MG63 (cell line): ENCODE data around the gene DOCK10. TPM values are rescaled to one million over a fixed set of nuclear protein-coding genes. Genes with fewer than 3 reads are reported as not detected.

Experiments
- DNase-seq: peaks from one replicate; pipeline ENCODE4 v3.0.0-alpha.2; 2020
- H3K27me3 ChIP-seq: fragments of 250-450 bp; sonication (Bioruptor Pico); 2 replicates; pipeline ENCODE4 v1.5.1; 2020; ENCODE audit warnings: mild to moderate bottlenecking, moderate library complexity
- H3K36me3 ChIP-seq: fragments of 250-450 bp; sonication (Bioruptor Pico); 2 replicates; pipeline ENCODE4 v1.5.1; 2020; ENCODE audit warnings: mild to moderate bottlenecking, moderate library complexity
- H3K4me3 ChIP-seq: fragments of 250-450 bp; sonication (Bioruptor Pico); 2 replicates; pipeline ENCODE4 v1.5.1; 2020; ENCODE audit warnings: mild to moderate bottlenecking, moderate library complexity
- H3K9me3 ChIP-seq: fragments of 250-450 bp; sonication (Bioruptor Pico); 2 replicates; pipeline ENCODE4 v1.5.1; 2020; ENCODE audit warnings: mild to moderate bottlenecking, moderate library complexity
- total RNA-seq: library from RNA; depleted of rRNA; stranded (reverse); fragments of >200 nt; shearing (Covaris generic); gene quantifications from 2 replicates; pipeline ENCODE4 v1.2.3, GENCODE V29; 2014; ENCODE audit warnings: low replicate concordance

Gene DOCK10
- total RNA-seq, 1 experiment from 2014 or later: 10.1 TPM

DNA sequence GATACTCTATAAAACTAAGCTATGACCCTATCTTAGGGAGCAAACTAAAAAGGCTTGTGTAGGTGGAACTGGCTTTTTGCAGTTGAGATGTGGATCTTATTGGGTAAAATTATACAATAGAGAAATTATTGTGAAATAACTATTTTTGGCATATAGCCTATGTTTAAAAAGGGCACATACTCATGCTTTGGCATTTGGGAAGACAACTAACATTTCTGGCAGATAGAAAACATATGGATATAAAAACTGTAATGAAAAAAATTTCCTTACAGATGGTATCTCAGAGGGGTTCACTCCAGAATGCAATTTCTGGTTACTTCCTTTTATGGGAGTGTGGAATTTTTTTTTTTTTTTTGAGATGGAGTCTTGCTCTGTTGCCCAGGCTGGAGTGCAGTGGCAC, 206.0 kb downstream of the DOCK10 start:
- no peaks in the 10 kb centered on the region for H3K27me3 ChIP-seq
- peaks cover 6% of the 10 kb centered on the region for H3K36me3 ChIP-seq
- DNase-seq: no peak
- H3K4me3 ChIP-seq: no peak overlapping the region
- H3K9me3 ChIP-seq: no peaks in the 10 kb centered on the region

DNA sequence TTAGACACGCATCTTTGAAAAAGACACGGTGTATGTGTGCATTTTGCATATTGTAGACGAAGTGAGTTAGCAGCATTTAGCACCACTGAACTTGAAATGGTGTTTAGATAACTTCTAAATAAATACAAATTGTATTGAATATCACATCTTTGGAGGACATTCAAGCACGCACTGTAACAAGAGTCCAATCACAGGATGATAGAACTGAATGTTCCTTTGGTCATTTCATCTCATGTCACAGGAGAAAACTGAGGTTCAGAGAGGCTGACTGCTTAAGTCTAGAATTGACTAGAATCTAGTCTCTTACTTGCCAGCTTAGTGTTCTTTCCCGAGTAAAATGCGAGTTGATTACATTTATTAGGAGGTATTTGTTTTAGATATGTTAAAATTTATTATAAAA, 206.9 kb downstream of the DOCK10 start:
- no peaks in the 10 kb centered on the region for H3K27me3 ChIP-seq
- H3K4me3 ChIP-seq: no peak overlapping the region
- peaks cover 6% of the 10 kb centered on the region for H3K36me3 ChIP-seq
- H3K9me3 ChIP-seq: no peaks in the 10 kb centered on the region
- DNase-seq: no peak

DNA sequence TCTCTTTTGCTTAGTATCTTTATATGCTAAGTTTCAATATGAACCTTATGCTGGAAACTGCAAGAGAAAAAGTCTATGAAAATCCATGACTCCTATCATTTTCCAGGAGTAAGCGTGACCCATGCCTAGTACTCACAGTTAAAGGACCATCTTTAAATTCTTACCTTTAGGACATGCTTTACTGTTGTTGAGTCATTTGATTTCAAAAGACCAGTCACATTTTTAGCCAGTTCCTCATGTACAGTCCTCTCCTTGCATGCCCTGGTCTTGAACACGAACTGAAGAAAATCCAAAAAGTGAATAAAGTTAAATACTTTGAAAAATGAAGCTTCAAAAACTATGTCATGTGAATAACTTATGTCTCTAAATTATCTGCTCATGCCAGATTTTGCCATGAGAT, 208.3 kb downstream of the DOCK10 start:
- no peak for DNase-seq
- peaks cover 7% of the 10 kb centered on the region for H3K36me3 ChIP-seq
- no peak overlapping the region for H3K4me3 ChIP-seq
- H3K9me3 ChIP-seq: no peaks in the 10 kb centered on the region
- no peaks in the 10 kb centered on the region for H3K27me3 ChIP-seq

DNA sequence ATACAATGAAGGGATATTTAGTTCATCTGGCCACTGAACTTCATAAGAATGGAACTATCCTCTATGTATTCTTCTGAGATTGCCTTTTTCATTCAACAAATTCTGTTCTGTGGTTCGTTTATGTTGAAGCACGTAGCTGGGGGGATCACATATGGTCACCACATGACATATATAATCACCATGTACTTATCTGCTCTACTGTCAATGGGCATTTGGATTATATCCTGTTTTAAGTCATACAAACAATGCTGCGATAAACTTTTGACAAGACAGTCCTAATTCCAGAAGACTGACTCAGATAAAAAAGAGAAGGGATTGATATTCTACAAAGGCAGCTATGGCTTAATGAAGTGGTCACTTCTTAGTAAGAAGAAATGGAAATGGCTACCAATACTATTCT, 210.1 kb downstream of the DOCK10 start:
- H3K27me3 ChIP-seq: no peaks in the 10 kb centered on the region
- peaks cover 7% of the 10 kb centered on the region for H3K36me3 ChIP-seq
- DNase-seq: no peak
- no peak overlapping the region for H3K4me3 ChIP-seq
- H3K9me3 ChIP-seq: no peaks in the 10 kb centered on the region

DNA sequence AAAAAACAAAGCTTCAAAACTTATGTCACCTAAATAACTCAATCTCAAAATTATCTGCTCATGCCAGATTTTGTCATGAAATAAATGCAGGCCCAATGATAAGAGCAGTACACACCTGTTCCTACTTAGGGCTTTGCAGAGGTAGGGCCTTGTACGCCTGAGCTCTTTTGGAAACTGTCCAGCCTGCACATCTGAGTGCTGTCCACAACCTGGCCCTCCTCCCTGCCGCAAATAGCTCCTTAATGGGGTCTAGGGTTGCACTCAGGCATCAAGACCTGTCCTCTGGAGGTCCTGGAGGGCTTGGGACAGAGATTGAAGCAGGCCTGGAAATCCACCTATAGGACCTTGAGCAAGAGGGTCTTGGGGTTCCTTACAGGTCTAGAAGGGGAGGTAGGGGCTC, 210.7 kb downstream of the DOCK10 start:
- Histone ChIP-seq H3K27me3 (no peaks in the 10 kb centered on the region), H3K9me3 (no peaks in the 10 kb centered on the region), H3K4me3 (no peak overlapping the region), H3K36me3 (peaks cover 3% of the 10 kb centered on the region)
- DNase-seq: no peak

DNA sequence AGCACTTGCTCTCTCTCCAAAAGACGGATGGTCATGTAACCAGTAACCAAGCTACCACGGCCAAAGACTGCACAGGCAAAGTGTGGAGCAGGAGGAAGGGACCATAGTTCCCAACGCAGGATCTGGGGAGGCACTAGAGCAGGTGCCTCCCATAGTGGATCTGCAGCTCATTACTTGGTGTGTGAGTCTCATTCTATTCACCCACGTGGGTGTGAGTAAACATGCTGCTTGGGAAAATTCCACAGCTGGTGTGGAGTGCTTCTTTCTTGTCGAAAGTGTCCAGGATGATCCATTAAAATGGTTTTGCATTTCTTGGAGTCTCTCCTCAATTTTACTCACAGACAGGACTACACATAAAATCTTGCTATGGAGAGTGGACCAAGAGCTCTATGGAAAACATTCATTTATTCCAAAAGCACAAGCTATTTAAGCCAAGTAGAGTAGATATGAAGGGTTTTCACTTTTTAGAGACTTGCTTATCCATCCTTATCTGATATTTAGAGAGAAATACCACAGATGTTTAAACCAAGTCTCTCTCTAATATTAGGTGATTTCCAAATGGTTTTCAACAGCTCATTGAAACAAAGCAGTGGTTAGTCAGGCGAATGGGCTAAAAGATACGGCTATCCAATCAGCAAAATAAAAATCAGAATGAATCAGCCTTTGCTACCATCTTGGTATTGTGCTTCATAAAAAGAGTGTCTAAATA, 221.8 kb downstream of the DOCK10 start:
- Histone ChIP-seq H3K27me3 (no peaks in the 10 kb centered on the region), H3K9me3 (peaks cover 4% of the 10 kb centered on the region; the same call in 1 of the 2 replicates), H3K4me3 (no peak overlapping the region), H3K36me3 (peaks cover 18% of the 10 kb centered on the region)
- DNase-seq: no peak

DNA sequence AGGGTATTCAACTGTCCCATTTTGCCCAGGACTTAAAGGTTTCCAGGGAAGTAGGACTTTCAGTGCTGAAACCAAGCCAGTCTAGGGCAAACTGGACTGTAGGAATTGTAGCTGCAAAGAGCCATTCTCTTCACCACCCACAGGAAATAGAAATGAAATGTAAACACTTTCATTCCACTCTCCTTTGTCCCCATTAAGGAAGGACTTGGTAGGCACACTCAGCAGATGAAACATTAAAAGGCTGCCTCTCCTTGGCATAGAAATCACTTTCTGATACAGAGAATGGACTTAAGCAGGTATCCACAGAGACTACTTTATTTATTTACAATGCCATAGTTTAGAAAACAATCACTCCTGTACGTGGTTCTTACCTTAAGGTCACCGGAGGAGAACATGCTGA, 223.2 kb downstream of the DOCK10 start:
- H3K27me3 ChIP-seq: no peaks in the 10 kb centered on the region
- H3K9me3 ChIP-seq: peaks cover 4% of the 10 kb centered on the region; the same call in 1 of the 2 replicates
- DNase-seq: no peak
- H3K36me3 ChIP-seq: peaks cover 24% of the 10 kb centered on the region
- no peak overlapping the region for H3K4me3 ChIP-seq

DNA sequence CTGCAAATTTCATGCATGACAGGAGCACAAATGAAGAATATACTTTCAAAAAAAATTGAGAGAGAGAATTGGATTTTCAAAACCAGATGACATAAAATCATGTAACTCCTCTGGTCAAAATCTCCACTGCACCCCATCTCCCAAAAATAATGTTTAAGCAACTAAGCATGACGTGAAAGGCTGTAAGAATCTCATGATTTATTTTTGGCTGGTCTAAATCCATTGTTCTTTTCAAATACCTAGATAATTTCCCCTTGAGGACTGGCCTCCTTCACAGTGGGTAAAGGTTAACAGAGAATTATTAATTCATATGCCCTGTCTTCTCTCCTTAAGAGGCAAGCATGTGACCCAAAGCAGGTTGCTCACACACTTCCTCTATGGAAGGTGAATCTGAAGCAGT, 224.6 kb downstream of the DOCK10 start:
- Histone ChIP-seq H3K36me3 (peaks cover 24% of the 10 kb centered on the region), H3K9me3 (peaks cover 4% of the 10 kb centered on the region; the same call in 1 of the 2 replicates), H3K4me3 (no peak overlapping the region), H3K27me3 (no peaks in the 10 kb centered on the region)
- DNase-seq: no peak

DNA sequence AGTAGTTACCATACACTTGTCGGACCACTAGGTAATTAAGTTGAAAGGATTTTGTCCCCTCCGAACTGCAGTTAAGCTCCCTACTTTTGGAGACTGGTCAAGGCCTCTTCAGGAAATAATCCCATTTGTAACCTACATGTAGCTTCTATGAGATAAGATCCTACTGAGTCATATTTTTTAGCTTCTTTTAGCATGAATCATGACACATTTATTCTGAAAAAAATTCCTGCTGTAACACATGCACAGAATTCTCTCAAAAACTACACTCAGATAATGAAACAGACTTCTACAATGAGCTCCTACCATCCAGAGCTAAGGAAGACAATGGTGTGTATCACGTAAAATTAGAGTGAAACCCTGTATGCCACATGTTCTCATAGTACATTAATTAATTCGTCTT, 225.5 kb downstream of the DOCK10 start:
- Histone ChIP-seq H3K36me3 (peaks cover 24% of the 10 kb centered on the region), H3K9me3 (peaks cover 4% of the 10 kb centered on the region; the same call in 1 of the 2 replicates), H3K4me3 (no peak overlapping the region)

DNA sequence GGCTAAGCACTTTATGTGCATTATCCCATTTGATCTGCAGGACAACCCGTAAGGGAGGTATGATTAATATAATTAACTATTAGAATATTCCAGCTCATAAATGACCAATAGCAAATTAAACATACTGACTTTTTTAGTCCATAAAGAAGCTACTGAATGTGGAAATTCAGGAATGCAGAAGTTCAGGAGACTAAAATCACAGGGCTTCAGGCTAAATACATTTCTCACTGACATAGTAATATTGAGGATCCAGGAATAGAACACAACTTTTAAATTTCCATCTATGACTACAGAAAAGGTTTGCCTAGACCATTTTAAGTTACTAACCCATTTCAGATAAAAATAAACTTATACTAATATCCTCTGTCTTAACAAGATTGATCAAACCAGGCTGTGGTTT, 228.7 kb downstream of the DOCK10 start:
- Histone ChIP-seq H3K36me3 (peaks cover 21% of the 10 kb centered on the region), H3K27me3 (no peaks in the 10 kb centered on the region), H3K9me3 (peaks cover 4% of the 10 kb centered on the region; the same call in 1 of the 2 replicates), H3K4me3 (no peak overlapping the region)
- DNase-seq: no peak

More for the DNA sequence above, 225.5 kb downstream of the DOCK10 start:
- H3K27me3 ChIP-seq: no peaks in the 10 kb centered on the region
- no peak for DNase-seq

DNA sequence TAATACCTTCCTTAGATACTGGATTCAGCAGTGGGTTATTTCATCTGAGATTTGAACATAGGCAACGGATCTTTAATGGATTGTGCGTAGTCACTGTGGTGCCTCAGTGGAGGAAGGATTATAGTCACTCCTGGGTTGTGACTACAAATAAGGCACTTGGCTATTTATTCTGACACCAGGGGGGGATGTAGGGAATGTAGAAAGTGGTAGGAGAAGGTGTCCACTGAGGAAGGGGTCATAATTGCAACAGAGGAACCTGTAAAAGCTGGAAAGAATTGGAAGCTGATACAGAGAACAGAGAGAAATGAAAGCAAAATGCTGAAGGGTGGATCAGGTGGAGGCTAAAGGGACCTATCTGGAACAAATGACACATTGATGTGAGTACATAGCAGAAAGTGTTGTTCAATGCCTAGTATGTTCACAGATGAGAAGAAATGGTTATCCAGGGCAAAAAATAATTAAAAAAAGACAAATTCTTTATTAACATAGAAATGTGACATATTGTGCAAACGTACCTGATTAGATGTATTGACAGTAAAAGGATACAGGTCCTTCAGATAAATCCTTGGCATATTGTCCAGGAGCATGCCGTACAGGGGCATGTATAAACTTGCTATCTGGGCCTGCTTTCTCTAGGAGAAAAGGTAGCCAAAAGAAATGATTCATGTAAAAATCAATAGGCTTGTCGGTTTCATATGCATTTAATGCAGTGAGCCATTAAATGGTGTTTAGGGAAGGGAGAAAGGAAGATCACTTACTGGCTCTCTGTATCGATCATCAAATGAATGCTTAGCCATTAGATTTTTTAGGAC, 234.9 kb downstream of the DOCK10 start:
- no peaks in the 10 kb centered on the region for H3K27me3 ChIP-seq
- no peaks in the 10 kb centered on the region for H3K9me3 ChIP-seq
- no peak overlapping the region for H3K4me3 ChIP-seq
- no peak for DNase-seq
- H3K36me3 ChIP-seq: peaks cover 25% of the 10 kb centered on the region

DNA sequence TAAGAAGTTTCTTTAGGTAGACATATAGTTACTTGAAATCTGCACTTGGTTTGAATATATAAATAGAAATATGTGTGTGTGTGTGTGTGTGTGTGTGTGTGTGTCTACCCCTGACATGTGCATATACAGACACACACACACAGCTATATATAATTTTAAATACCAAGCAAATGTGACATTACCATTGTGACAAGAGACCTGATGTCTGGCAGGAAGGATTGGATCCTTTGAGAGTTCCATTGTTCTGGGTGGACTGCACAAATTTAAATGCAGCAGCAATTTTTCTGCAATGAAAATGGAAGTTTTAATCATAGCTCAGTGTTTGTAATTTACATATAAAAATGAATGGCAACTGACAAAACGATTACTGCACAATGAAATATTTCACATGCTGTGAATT, 238.3 kb downstream of the DOCK10 start:
- Histone ChIP-seq H3K9me3 (no peaks in the 10 kb centered on the region), H3K4me3 (no peak overlapping the region), H3K36me3 (peaks cover 32% of the 10 kb centered on the region), H3K27me3 (no peaks in the 10 kb centered on the region)
- no peak for DNase-seq

DNA sequence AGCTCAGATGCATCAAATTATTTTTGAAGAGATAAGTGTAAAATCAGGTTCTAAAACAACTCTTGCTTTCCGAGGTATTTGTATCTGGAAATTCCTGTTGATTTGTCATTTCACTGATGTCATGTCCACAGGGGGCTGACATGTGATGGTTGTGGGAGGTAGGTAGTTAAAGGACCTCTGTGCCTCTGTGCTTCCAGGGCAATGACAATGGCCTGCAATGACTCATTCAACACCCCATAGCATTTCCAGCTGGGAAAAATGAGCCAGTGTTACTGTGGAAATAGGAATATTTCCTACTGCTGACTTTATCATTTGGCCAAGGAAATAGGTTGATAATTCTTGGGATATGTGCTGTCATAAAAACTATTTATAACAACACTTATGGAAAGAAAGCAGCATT, 239.9 kb downstream of the DOCK10 start:
- Histone ChIP-seq H3K9me3 (no peaks in the 10 kb centered on the region), H3K27me3 (no peaks in the 10 kb centered on the region), H3K36me3 (peaks cover 40% of the 10 kb centered on the region), H3K4me3 (no peak overlapping the region)
- DNase-seq: no peak

DNA sequence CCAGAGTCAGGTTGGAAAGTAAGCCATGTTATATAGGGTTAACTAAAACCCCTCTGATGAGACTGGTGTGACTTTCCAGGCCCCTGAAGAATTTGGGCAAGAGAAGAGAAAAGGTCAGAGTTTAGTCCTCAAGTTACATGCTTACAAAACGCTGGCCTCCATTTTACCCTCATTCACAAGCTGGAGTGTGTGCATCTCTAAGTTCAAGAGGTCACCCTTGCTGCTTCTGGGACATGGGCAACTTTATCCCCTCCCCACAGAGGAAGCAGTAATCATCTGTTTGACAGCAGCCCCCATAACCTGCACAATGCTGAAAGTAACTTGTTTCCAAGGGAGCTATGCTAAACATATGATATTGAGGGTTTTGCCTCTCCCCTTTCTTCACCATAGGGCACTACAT, 240.9 kb downstream of the DOCK10 start:
- no peaks in the 10 kb centered on the region for H3K27me3 ChIP-seq
- H3K36me3 ChIP-seq: peaks cover 40% of the 10 kb centered on the region
- DNase-seq: no peak
- no peak overlapping the region for H3K4me3 ChIP-seq
- H3K9me3 ChIP-seq: no peaks in the 10 kb centered on the region

DNA sequence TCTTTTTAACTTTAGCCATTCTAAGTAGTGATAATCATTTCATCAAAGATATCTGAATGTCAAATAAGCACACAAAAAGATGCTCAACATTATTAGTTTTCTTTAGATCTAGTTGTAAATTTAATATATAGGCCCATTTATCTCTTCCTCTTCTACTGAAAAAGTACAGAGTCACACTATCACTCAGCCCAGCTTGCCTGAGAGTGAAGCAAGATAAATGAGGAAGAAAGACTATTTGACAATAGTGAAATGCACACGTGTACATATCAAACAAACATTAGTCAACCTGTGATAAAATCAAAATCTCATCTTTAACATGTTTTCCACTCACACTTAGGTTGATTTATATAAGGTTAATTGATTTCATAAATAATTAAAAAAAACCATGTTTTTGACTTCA, 242.6 kb downstream of the DOCK10 start:
- H3K27me3 ChIP-seq: no peaks in the 10 kb centered on the region
- H3K36me3 ChIP-seq: peaks cover 31% of the 10 kb centered on the region
- H3K9me3 ChIP-seq: no peaks in the 10 kb centered on the region
- no peak for DNase-seq
- H3K4me3 ChIP-seq: no peak overlapping the region

DNA sequence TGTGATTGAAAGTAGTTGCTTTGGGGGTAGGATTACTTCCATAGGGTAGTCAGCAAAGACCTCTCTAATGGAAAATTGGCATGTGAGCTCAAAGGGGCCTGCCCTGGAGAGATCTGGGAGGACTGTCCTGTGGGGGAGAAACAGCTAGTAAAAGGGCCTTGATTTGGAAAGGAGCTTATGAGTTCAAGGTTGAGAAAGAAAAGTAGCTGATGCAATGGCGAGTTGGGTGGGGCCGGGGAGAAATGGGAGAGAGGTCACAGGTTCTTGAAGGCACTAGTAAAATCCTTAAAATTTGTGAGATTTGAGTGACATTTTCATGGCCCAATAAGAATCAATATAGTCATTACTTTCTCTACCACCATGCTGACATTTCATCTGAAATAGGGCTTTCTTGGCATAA, 244.1 kb downstream of the DOCK10 start:
- Histone ChIP-seq H3K9me3 (no peaks in the 10 kb centered on the region), H3K36me3 (peaks cover 27% of the 10 kb centered on the region), H3K4me3 (no peak overlapping the region), H3K27me3 (no peaks in the 10 kb centered on the region)
- DNase-seq: no peak

DNA sequence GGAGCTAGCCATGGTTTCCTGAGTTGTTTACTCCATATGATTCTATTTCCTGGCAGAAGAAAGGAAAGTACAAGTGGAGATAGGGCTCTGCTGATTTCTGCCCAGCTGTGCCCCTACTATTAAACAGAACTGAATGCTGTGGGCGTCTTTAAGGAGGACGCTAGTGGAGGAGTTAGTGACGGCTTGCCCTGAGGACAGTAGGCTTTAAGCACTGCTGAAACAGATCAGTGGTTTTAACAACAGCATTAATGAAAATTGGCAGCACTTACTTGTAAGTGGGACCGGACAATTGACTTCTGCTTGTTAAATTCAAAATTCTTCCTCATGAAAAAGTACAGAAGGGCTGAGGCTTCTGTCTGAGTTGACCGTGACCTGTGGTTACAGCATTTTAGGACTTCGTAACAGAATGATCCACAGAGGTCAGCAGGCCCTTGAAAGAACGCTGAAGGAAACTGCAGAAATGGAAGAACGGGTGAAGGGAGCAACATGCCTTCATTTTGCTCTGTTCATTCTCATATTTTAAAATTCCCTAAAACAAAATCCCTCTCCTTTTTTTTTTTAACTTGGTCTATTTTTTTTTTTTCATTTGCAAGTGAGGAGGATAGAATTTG, 245.5 kb downstream of the DOCK10 start:
- peaks cover 28% of the 10 kb centered on the region for H3K36me3 ChIP-seq
- no peak overlapping the region for H3K4me3 ChIP-seq
- DNase-seq: no peak
- H3K9me3 ChIP-seq: no peaks in the 10 kb centered on the region
- no peaks in the 10 kb centered on the region for H3K27me3 ChIP-seq
